Stimulated activated naive CD8-positive, alpha-beta T cell treated with anti-CD3 and anti-CD28 coated beads, Interleukin-15, amount 100 ng/mL, for 72 hours (primary cell): Measurements from ENCODE around the gene SORCS1.

ENCODE experiments used
- ATAC-seq: fragments of 150-1000 bp; cut with Tn5 transposase; 2 replicates; pipeline ENCODE4 v1.10.0; 2021; ENCODE audit warnings: mild to moderate bottlenecking, moderate library complexity
- DNase-seq, 2 donors: peaks; one replicate each; pipeline ENCODE4 v3.0.0; 2021 to 2022
- H3K27ac Mint-ChIP-seq, 2 donors: one replicate each; pipeline ENCODE4 v1.8.0; 2022; ENCODE audit warnings: mild to moderate bottlenecking in 2 of 2, mixed read lengths in 2 of 2, moderate library complexity in 2 of 2
- H3K27me3 Mint-ChIP-seq: one replicate; pipeline ENCODE4 v1.8.0; 2022; ENCODE audit warnings: mixed read lengths
- H3K4me1 Mint-ChIP-seq: one replicate; pipeline ENCODE4 v1.8.0; 2022; ENCODE audit warnings: mild to moderate bottlenecking, mixed read lengths
- H3K4me3 Mint-ChIP-seq, 2 donors: one replicate each; pipeline ENCODE4 v1.8.0; 2022; ENCODE audit warnings: mild to moderate bottlenecking in 2 of 2, mixed read lengths in 2 of 2, moderate library complexity in 1 of 2
- H3K9me3 Mint-ChIP-seq, 2 donors: one replicate each; pipeline ENCODE4 v1.8.0; 2022; ENCODE audit warnings: mixed read lengths in 2 of 2

The SORCS1 gene

GRCh38 chr10:106898446-106898845, 266.1 kb downstream of the SORCS1 start:
- no peaks in the 10 kb centered on the region for H3K27me3 Mint-ChIP-seq
- H3K4me3 Mint-ChIP-seq = no peak overlapping the region
- H3K27ac Mint-ChIP-seq = no peak overlapping the region
- ATAC-seq (no peak), DNase-seq (no peak)
- H3K4me1 Mint-ChIP-seq = no peaks in the 10 kb centered on the region
- H3K9me3 Mint-ChIP-seq = peaks cover 5 to 9% of the 10 kb centered on the region in 2 donors

GRCh38 chr10:106897719-106898118, 266.8 kb downstream of the SORCS1 start:
- Mint-ChIP-seq H3K27me3 (no peaks in the 10 kb centered on the region), H3K27ac (no peak overlapping the region), H3K9me3 (peaks cover 5 to 9% of the 10 kb centered on the region in 2 donors), H3K4me1 (no peaks in the 10 kb centered on the region), H3K4me3 (no peak overlapping the region)
- no peak for ATAC-seq
- DNase-seq = no peak

DNA sequence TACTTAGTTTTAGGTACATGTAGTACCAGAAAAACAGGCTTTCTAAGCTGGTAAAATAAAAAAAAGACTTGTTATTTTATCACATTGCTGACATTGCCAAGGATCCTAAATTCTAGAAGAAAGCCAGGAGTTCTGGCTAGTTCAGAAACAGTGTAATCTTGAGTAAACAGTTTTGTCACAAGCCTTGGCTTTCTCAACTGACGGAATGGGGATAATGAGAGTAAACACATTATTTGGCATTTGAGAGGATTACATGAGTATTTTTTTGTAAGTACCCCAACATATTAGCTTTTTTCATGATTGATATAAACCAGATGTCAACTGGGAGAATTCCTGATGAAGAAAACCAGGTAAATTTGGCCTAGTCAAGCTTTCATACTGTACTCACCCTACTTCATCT, 269.8 kb downstream of the SORCS1 start:
- no peak for ATAC-seq
- Mint-ChIP-seq H3K9me3 (peaks cover 5 to 16% of the 10 kb centered on the region in 2 donors), H3K4me1 (no peaks in the 10 kb centered on the region), H3K27ac (no peak overlapping the region), H3K4me3 (no peak overlapping the region), H3K27me3 (no peaks in the 10 kb centered on the region)
- DNase-seq = no peak

- no peak overlapping the region for H3K4me3 Mint-ChIP-seq
- no peaks in the 10 kb centered on the region for H3K27me3 Mint-ChIP-seq
- no peak overlapping the region for H3K27ac Mint-ChIP-seq
- H3K9me3 Mint-ChIP-seq = peaks cover 7 to 11% of the 10 kb centered on the region in 2 donors
- ATAC-seq (no peak), DNase-seq (no peak)
- no peaks in the 10 kb centered on the region for H3K4me1 Mint-ChIP-seq
Measured at GRCh38 chr10:106877574-106877973, 286.9 kb downstream of the SORCS1 start.

GRCh38 chr10:106874604-106874889, 290.0 kb downstream of the SORCS1 start:
- H3K27ac Mint-ChIP-seq = no peak overlapping the region
- no peak for DNase-seq
- no peaks in the 10 kb centered on the region for H3K4me1 Mint-ChIP-seq
- no peak overlapping the region for H3K4me3 Mint-ChIP-seq
- H3K27me3 Mint-ChIP-seq = no peaks in the 10 kb centered on the region
- peaks cover 7 to 32% of the 10 kb centered on the region in 2 donors for H3K9me3 Mint-ChIP-seq
- ATAC-seq = no peak

- no peak for DNase-seq
- Mint-ChIP-seq H3K27ac (peak overlapping the region in 1 of 2 donors; percentile 48), H3K9me3 (peaks cover 7 to 32% of the 10 kb centered on the region in 2 donors), H3K4me3 (no peak overlapping the region), H3K4me1 (no peaks in the 10 kb centered on the region), H3K27me3 (no peaks in the 10 kb centered on the region)
- ATAC-seq = no peak
Measured at GRCh38 chr10:106873770-106874603, 290.5 kb downstream of the SORCS1 start.

- Mint-ChIP-seq H3K9me3 (peaks cover 7 to 32% of the 10 kb centered on the region in 2 donors), H3K4me1 (no peaks in the 10 kb centered on the region), H3K27me3 (no peaks in the 10 kb centered on the region), H3K4me3 (no peak overlapping the region), H3K27ac (no peak overlapping the region)
- ATAC-seq = no peak
- no peak for DNase-seq
Measured at GRCh38 chr10:106872176-106872575, 292.3 kb downstream of the SORCS1 start.

DNA sequence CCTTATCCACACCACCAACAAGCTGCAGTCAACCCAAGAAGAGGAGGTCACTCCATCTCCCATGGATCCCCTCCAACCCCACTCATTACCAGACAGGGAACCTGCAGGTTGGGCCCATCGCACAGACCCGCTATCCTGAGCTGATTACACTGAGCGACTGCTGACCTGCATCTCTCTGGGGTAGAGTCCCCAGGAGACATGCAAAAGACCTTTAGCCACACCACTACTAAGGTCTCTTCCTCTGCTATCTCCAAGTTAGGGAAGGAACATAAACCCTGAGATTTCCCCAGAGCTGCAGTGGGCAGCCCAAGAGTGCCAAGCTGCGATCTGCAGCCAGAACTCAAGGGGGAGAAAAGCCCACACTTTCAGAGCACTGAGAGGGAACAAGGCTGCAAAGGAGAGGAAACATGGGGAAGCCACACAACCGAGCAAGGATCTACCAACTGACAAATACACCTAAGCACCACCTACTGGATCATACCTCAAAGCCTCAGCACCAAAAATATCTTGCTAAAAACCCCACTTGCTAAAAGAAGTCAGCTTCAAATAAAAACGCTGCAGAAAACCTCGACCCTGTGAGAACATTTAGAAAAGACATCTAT, 298.2 kb downstream of the SORCS1 start:
- Mint-ChIP-seq H3K4me1 (no peaks in the 10 kb centered on the region), H3K4me3 (no peak overlapping the region), H3K9me3 (peaks cover 6 to 21% of the 10 kb centered on the region in 2 donors), H3K27ac (no peak overlapping the region), H3K27me3 (no peaks in the 10 kb centered on the region)
- ATAC-seq (no peak), DNase-seq (no peak)

DNA sequence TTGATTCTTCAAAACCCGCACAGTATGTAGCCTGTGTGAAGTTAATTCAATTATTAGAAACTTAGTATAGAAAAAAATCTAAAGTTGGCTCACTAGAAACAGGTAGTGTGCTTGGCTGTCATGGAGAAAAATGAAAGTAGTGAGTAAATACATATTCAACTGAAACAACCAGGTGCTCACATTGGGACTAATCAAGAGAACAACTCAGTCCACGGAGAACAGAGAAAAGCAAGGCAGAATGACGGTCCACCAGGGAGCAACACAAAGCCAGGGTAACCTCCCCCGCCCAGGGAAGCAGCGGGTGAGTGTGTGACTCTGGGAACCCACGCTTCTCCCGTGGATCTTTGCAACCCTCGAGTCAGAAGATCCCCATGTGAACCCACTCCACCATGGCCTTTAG, 300.5 kb downstream of the SORCS1 start:
- no peak overlapping the region for H3K4me3 Mint-ChIP-seq
- ATAC-seq (no peak), DNase-seq (no peak)
- H3K4me1 Mint-ChIP-seq = no peaks in the 10 kb centered on the region
- H3K27me3 Mint-ChIP-seq = no peaks in the 10 kb centered on the region
- H3K9me3 Mint-ChIP-seq = peaks cover 6 to 20% of the 10 kb centered on the region in 2 donors
- H3K27ac Mint-ChIP-seq = no peak overlapping the region

DNA sequence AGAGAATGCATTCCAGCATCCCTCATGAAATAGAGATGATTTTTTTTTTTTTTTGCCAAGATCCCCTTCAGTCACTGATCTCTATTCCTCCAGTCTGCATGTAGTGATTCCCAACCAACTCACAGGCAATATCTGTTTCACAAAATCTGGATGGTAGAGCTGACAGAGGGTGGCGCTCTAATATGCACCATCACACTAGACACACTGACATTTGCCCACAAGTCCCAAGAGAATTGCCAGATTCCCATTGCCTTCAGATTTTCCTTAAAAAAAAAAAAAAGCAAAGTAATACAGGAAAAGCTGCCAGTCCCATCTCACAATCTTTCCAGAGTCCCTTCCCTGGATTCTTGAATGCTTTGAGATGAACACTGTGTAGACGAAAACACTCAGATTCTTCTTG, 301.0 kb downstream of the SORCS1 start:
- Mint-ChIP-seq H3K4me1 (no peaks in the 10 kb centered on the region), H3K4me3 (no peak overlapping the region), H3K9me3 (peaks cover 6 to 24% of the 10 kb centered on the region in 2 donors), H3K27ac (no peak overlapping the region), H3K27me3 (no peaks in the 10 kb centered on the region)
- ATAC-seq (no peak), DNase-seq (no peak)

GRCh38 chr10:106859892-106860652, 304.4 kb downstream of the SORCS1 start:
- Mint-ChIP-seq H3K27ac (no peak overlapping the region), H3K4me3 (no peak overlapping the region), H3K4me1 (no peaks in the 10 kb centered on the region), H3K9me3 (peaks cover 10 to 20% of the 10 kb centered on the region in 2 donors), H3K27me3 (no peaks in the 10 kb centered on the region)
- ATAC-seq (no peak), DNase-seq (no peak)

DNA sequence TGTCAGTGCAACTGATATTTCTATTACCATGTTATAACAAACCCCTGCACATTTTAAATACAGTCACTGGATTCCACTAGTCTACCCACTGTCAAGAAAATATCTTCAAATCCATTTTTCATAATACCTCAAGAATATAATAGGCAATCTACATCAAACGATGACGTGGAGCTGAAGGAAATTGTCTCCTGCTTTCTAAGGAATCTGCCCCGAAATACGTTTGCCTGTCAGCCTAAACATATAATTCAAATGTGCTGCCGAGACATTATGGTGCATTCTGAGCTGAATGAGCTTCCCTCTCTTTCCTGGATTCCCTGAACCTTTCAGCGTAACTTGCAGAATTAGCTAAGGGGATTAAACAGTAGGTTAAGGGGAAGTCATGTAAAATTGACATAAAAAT, 306.8 kb downstream of the SORCS1 start:
- Mint-ChIP-seq H3K27me3 (no peaks in the 10 kb centered on the region), H3K4me3 (no peak overlapping the region), H3K9me3 (peaks cover 20 to 21% of the 10 kb centered on the region in 2 donors), H3K27ac (no peak overlapping the region), H3K4me1 (no peaks in the 10 kb centered on the region)
- DNase-seq (no peak), ATAC-seq (no peak)

- no peak overlapping the region for H3K27ac Mint-ChIP-seq
- DNase-seq (no peak), ATAC-seq (no peak)
- H3K4me3 Mint-ChIP-seq = no peak overlapping the region
- no peaks in the 10 kb centered on the region for H3K27me3 Mint-ChIP-seq
- H3K9me3 Mint-ChIP-seq = peaks cover 20 to 21% of the 10 kb centered on the region in 2 donors
- no peaks in the 10 kb centered on the region for H3K4me1 Mint-ChIP-seq
Measured at GRCh38 chr10:106857213-106857612, 307.3 kb downstream of the SORCS1 start.

GRCh38 chr10:106836933-106837663, 327.4 kb downstream of the SORCS1 start:
- no peak overlapping the region for H3K27ac Mint-ChIP-seq
- ATAC-seq (peak; percentile 78), DNase-seq (no peak)
- no peaks in the 10 kb centered on the region for H3K27me3 Mint-ChIP-seq
- peaks cover 8 to 12% of the 10 kb centered on the region in 2 donors for H3K9me3 Mint-ChIP-seq
- H3K4me1 Mint-ChIP-seq = peaks cover 7% of the 10 kb centered on the region
- H3K4me3 Mint-ChIP-seq = no peak overlapping the region

DNA sequence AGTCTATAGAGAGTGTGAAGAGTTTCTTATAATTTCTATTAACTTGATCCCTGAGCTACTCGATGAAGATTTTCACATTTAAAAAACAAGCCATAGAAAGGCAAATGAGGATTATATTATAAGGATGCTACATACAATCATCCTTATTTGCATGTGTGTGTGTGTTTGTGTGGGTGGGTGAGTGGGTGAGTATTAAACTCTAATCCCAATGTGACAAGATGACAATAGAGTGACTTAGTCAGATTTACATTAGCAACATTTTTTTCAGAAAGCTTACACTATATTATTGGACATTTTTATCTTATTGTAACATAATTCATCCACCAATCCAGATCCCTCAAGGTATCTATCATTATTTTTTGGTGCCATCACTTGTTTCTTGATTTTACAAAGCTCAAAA, 331.7 kb downstream of the SORCS1 start:
- H3K27ac Mint-ChIP-seq = no peak overlapping the region
- no peak overlapping the region for H3K4me3 Mint-ChIP-seq
- H3K27me3 Mint-ChIP-seq = no peaks in the 10 kb centered on the region
- peaks cover 8 to 12% of the 10 kb centered on the region in 2 donors for H3K9me3 Mint-ChIP-seq
- ATAC-seq (no peak), DNase-seq (no peak)
- peaks cover 7% of the 10 kb centered on the region for H3K4me1 Mint-ChIP-seq
